AG09319 (cell line): ENCODE data around the gene PPP6R3.

ENCODE experiments used
- DNase-seq: peaks from one replicate; pipeline ENCODE4 v3.0.0-alpha.2; 2010; ENCODE audit warnings: low read depth; ENCODE audit errors: extremely low read depth
- TF ChIP-seq, protein P1 (sequence below): IDR thresholded peaks from 2 replicates; pipeline ENCODE4 v1.5.1; 2011; ENCODE audit warnings: low read depth, mild to moderate bottlenecking, inconsistent platforms, low read length, moderate library complexity

Gene PPP6R3

DNA sequence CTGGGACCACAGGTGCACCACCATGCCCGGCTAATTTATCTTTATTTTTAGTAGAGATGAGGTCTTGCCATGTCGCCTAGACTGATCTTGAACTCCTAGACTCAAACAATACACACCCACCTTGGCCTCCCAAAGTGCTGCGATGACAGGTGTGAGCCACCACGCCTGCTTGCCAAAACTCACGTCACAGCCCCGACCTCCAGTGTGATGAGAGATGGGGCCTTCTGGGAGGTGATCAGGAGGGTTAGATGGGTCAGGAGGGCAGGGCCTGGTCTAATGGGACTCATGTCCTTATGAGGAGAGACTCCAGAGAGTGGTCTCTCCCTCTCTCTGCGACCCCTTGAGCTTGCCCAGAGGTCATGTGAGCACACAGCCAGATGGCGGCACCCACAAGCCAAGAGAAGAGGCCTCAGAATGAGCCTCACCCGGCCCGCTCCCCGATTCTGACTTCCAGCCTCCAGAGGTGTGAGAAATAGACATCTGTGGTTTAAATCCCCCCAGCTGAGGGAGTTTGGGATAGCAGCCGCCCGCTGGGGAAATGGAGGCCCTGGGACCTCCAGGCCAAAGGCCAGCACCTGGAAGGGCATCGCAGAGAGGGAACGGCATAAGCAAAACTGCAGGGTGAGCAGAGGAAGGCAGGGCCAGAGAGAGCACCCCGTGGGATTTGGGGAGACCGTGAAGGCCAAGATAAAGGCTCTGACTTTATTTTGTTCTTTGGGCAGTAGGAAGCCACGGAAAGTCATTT lies 199.7 kb downstream of the PPP6R3 start:
- DNase-seq = no peak
- TF ChIP-seq, protein P1, sequence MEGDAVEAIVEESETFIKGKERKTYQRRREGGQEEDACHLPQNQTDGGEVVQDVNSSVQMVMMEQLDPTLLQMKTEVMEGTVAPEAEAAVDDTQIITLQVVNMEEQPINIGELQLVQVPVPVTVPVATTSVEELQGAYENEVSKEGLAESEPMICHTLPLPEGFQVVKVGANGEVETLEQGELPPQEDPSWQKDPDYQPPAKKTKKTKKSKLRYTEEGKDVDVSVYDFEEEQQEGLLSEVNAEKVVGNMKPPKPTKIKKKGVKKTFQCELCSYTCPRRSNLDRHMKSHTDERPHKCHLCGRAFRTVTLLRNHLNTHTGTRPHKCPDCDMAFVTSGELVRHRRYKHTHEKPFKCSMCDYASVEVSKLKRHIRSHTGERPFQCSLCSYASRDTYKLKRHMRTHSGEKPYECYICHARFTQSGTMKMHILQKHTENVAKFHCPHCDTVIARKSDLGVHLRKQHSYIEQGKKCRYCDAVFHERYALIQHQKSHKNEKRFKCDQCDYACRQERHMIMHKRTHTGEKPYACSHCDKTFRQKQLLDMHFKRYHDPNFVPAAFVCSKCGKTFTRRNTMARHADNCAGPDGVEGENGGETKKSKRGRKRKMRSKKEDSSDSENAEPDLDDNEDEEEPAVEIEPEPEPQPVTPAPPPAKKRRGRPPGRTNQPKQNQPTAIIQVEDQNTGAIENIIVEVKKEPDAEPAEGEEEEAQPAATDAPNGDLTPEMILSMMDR = no peak

DNA sequence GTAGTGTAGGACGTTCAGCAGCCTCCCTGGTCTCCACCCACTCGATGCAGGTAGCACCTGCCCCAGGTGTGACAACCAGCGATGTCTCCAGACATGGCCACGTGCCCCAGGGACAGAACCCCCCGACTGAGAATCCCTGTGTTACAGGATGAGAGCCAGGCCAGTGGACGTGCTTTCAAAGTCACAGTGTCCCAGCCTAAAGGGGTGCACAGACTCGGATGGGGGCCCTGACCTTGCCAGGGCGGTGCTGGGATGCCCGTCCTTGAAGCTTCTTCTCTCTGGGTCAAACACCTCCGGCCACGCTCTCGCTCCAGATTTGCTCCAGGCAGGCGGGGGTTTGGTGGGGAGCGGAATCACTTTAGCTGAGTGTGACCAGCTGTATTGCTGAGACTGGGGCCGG lies 200.5 kb downstream of the PPP6R3 start:
- DNase-seq = no peak
- TF ChIP-seq, protein P1 = no peak

DNA sequence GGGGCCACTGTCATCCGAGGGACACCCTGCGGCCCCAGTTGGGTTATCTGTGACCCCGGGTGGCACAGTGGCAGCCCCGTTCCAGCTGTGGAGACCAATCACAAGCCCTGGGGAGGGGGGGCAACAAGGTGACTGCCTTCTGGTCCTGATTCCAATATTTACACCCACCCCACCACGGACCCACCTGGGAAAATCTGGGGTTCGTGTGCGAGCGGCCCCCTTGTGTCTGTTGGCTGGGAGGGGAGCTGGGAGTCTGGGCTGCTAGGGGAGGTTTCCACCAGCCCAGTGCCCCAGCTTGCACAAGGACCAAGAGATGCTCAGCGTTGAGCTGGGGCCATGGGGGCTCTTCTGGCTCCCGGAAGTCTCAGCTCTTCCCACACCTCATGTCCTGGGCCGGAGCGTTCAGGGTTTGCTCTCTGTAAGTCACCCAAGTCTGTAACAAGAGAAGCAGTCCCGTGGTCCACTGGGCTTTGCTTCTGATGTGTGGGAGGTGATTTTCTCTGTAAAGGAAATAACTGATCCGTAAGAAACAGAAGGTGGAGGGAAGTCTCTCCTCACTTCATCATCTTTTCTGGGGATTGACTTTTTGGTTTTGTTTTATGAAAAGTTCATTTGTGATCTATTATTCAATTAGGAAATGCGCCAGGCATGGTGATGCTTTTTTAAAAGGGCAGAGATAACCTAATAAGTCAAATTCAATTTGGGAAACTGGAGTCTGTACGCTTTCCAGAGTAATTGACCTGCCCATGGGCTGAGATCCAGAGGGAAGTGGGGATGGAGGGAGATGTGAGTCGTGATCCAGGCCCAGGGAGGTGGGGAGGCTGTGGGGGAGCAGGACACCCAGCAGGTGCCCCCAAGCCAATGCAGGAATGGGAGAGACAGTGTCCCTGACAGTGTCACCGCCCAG lies 201.4 kb downstream of the PPP6R3 start:
- TF ChIP-seq, protein P1 = no peak
- DNase-seq = no peak

DNA sequence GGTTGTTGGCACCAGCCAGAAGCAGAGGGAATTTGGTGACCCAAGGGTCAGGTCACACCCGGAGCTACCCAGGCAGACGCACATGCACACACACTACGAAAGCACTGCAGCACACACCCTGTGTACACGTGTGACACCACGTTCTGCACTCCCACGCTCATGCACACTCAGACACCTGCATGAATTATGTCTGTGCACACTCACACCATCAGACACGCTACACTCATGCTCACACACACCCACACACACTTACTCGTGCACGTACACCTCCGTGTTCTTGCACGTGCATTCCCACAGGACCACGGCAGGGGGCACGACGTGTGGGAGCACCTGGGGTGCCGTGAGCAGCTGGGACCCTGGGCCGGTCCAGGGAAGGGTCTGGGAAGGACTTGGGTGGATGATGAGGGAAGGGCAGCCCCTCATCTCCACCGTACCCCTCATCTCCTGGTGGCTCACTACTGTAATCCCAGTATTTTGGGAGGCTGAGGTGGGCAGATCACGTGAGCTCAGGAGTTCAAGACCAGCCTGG lies 203.0 kb downstream of the PPP6R3 start:
- DNase-seq = no peak
- TF ChIP-seq, protein P1 = no peak

DNA sequence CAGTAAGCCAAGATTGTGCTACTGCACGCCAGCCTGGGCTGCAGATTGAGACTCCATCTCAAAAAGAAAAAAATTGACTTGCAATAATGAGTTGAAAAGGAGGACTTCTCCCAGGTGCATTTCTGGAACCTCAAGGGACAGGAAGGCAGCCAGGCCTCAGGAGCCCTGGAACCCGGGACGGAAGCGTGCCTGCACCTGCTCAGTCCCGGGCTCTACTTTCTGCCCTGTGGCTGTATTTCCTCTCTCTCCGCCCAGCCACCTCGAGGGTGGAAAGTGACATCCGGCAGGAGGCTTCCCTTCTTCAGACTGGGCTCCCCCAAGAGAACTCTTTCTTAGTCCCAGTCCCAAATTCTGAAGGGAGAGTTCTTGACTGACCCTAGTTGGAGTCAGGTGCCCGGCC lies 203.6 kb downstream of the PPP6R3 start:
- TF ChIP-seq, protein P1 = no peak
- no peak for DNase-seq

DNA sequence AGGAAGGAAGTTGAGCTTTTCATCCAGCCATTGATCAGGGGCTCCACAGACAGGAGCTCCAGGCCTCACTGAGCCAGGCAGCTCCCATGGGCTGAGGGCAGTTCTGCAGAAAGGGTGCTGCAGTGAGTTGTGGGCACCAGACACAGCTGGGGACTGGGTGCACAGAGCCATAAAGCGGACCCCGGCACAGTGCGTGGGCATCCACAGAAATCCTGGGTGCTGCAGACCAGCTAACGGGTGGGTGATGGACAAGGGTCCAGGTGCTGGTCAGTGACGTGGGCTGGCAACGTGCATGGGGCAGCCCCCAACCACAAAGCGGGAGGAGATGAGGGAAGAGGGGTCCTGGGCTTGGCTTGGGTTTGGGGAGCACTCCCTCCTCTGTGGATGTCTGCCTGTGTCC lies 204.4 kb downstream of the PPP6R3 start:
- DNase-seq = no peak
- TF ChIP-seq, protein P1 = no peak
